GM12878 (cell line): Measurements from ENCODE around the gene WDR43. TPM values are rescaled to one million over a fixed set of nuclear protein-coding genes. Genes with fewer than 3 reads are reported as not detected.
"Not testable (repeated sequence)": the region's sequence is repeated elsewhere in the genome, so short reads cannot be mapped to it uniquely, and the experiment has no call there.

Experiments used
- ATAC-seq: fragments of 200-7000 bp; cut with Tn5 transposase; 3 replicates; pipeline ENCODE4 v1.9.1; 2020; ENCODE audit warnings: mild to moderate bottlenecking, moderate library complexity
- BruUV-seq: library from RNA; stranded (reverse); fragments of 400-500 nt; replicated peaks from 2 replicates; lab custom pipeline; 2021; lab: Mats Ljungman, UMichigan
- CTCF ChIA-PET: fragments of 300-600 bp; sonication (Branson Sonifier 250); formaldehyde crosslinking; extraction: SDS; loops from one replicate; lab custom pipeline; 2021; ENCODE audit warnings: inconsistent platforms; lab: Yijun Ruan, JAX
- POLR2A ChIA-PET: fragments of 350-600 bp; formaldehyde crosslinking; extraction: SDS; loops from one replicate; lab custom pipeline; 2021; ENCODE audit warnings: inconsistent platforms; lab: Charles Lee
- RAD21 ChIA-PET: fragments of 300-600 bp; sonication (Branson Sonifier 250); formaldehyde crosslinking; loops from one replicate; lab custom pipeline; 2023; ENCODE audit warnings: antibody characterized with exemption; ENCODE audit not compliant: unreplicated experiment; lab: Charles Lee
- SMC1A ChIA-PET: fragments of 300-600 bp; sonication (Branson Sonifier 250); formaldehyde crosslinking; loops from one replicate; lab custom pipeline; 2023; ENCODE audit not compliant: unreplicated experiment, uncharacterized antibody; lab: Charles Lee
- DNase-seq: peaks from one replicate; pipeline ENCODE4 v3.0.0-alpha.2; 2011; ENCODE audit warnings: low read depth, low spot score
- FAIRE-seq: peaks from 3 replicates; lab custom pipeline; 2011; peaks lifted over from hg19 to GRCh38; lab: Jason Lieb, UNC
- H2AFZ ChIP-seq: 2 replicates; pipeline ENCODE4 v1.6.0; 2011; ENCODE audit warnings: low read depth, low read length, control low read depth; ENCODE audit not compliant: control insufficient read depth
- H3K27ac ChIP-seq: 2 replicates; pipeline ENCODE4 v1.5.1; 2011; ENCODE audit warnings: control low read depth; ENCODE audit not compliant: control insufficient read depth, insufficient read depth
- H3K27me3 ChIP-seq, 2 experiments: replicated peaks in 1 of 2; 2 replicates each; pipeline versions ENCODE4 v1.6.0 to v1.6.1; 2011; ENCODE audit warnings: low read length in 1 of 2; ENCODE audit not compliant: control insufficient read depth in 2 of 2, insufficient read depth in 2 of 2
- H3K36me3 ChIP-seq, 2 experiments: 2 replicates each; pipeline ENCODE4 v1.5.1; 2011; ENCODE audit warnings: low read length in 1 of 2; ENCODE audit not compliant: control insufficient read depth in 2 of 2, insufficient read depth in 2 of 2
- H3K4me1 ChIP-seq: 2 replicates; pipeline ENCODE4 v1.6.1; 2011; ENCODE audit warnings: mild to moderate bottlenecking, low read length, moderate library complexity, mixed read lengths; ENCODE audit not compliant: control insufficient read depth, insufficient read depth
- H3K4me2 ChIP-seq: 2 replicates; pipeline ENCODE4 v1.6.0; 2011; ENCODE audit warnings: control low read depth; ENCODE audit not compliant: control insufficient read depth, insufficient read depth
- H3K4me3 ChIP-seq: fragments of 200-600 bp; sonication (generic); 2 replicates; pipeline ENCODE4 v1.5.1; 2016
- H3K79me2 ChIP-seq: 2 replicates; pipeline ENCODE4 v1.6.0; 2011; ENCODE audit warnings: low read length; ENCODE audit not compliant: control insufficient read depth, insufficient read depth
- H3K9ac ChIP-seq: 2 replicates; pipeline ENCODE4 v1.8.0; 2011; ENCODE audit warnings: low read length, control low read depth, mixed read lengths; ENCODE audit not compliant: control insufficient read depth, insufficient read depth
- H3K9me3 ChIP-seq: replicated peaks from 3 replicates; pipeline ENCODE4 v1.5.1; 2011; ENCODE audit warnings: mild to moderate bottlenecking, low read length; ENCODE audit not compliant: control insufficient read depth, insufficient read depth
- H4K20me1 ChIP-seq: 2 replicates; pipeline ENCODE4 v1.6.0; 2011; ENCODE audit not compliant: control insufficient read depth, insufficient read depth
- BCL3 ChIP-seq: IDR thresholded peaks from 2 replicates; pipeline ENCODE4 v1.6.1; 2011; ENCODE audit warnings: borderline replicate concordance, low read depth, mild to moderate bottlenecking, moderate library complexity, low read length; ENCODE audit not compliant: insufficient read depth, poor library complexity, severe bottlenecking
- E2F4 ChIP-seq: IDR thresholded peaks from 2 replicates; pipeline ENCODE4 v1.6.1; 2012; ENCODE audit warnings: low read depth, low read length, improper control_type of control experiment
- MEF2A ChIP-seq: IDR thresholded peaks from 2 replicates; pipeline ENCODE4 v1.6.1; 2011; ENCODE audit warnings: low read depth, mild to moderate bottlenecking, low read length, moderate library complexity; ENCODE audit not compliant: insufficient read depth
- SKIL ChIP-seq: fragments of 450-650 bp; IDR thresholded peaks from 2 replicates; pipeline ENCODE4 v1.6.1; 2017; ENCODE audit warnings: mild to moderate bottlenecking, low read depth, inconsistent platforms; ENCODE audit not compliant: poor library complexity, severe bottlenecking
- TAF1 ChIP-seq: IDR thresholded peaks from 2 replicates; pipeline ENCODE4 v1.6.1; 2011; ENCODE audit warnings: mild to moderate bottlenecking, low read depth, low read length, borderline replicate concordance
- YY1 ChIP-seq: IDR thresholded peaks from 2 replicates; pipeline ENCODE4 v1.6.1; 2011; ENCODE audit warnings: low read depth, mild to moderate bottlenecking, low read length
- ZNF207 ChIP-seq: fragments of 450-650 bp; IDR thresholded peaks from 2 replicates; pipeline ENCODE4 v1.6.1; 2014; ENCODE audit warnings: antibody characterized with exemption, mild to moderate bottlenecking, borderline replicate concordance
- WGBS: methylation state at CpG from one replicate; pipeline ENCODE4 v1.1.6; 2016; ENCODE audit warnings: low lambda C conversion rate; ENCODE audit not compliant: insufficient replicate concordance, insufficient coverage; ENCODE audit errors: missing lambda C conversion rate; 5-methylcytosine and 5-hydroxymethylcytosine counted together
- in situ Hi-C: fragments of 300-500 bp; cut with MboI; formaldehyde crosslinking; loops from 9 replicates; pipeline ENCODE4 v1.14.3; 2018; ENCODE audit warnings: mixed read lengths
- intact Hi-C: fragments of 100-400 bp; cut with micrococcal nuclease; formaldehyde crosslinking; loops from one replicate; pipeline ENCODE4 v1.14.2; 2022; ENCODE audit not compliant: unreplicated experiment
- polyA plus RNA-seq, 11 experiments: library from polyadenylated mRNA; depleted of rRNA in 4 of 11; unstranded in 6 of 11; stranded (reverse) in 5 of 11; fragments of >200 nt; fragmentation: Nextera tagmentation in 4 of 11; fragmentation: Illumina TruSeq in 1 of 11; extraction: Ambion mirVana in 4 of 11; extraction: Trizol in 1 of 11; gene quantifications; 1 replicate in 1 of 11; 2 replicates in 10 of 11; pipeline versions ENCODE4 v1.2.1 to v1.2.3, GENCODE V29; 2011 to 2016; ENCODE audit warnings: inconsistent platforms in 2 of 11, missing spikeins in 2 of 11, low read depth in 1 of 11
- total RNA-seq, 4 experiments: library from RNA; depleted of rRNA in 3 of 4; stranded (reverse); fragments of >200 nt in 3 of 4; fragmentation: Illumina TruSeq in 1 of 4; extraction: Trizol in 1 of 4; gene quantifications; 2 replicates each; pipeline versions ENCODE4 v1.2.1 to v1.2.3, GENCODE V29; 2013 to 2021

Gene WDR43
- total and polyA plus RNA-seq, 10 of the 15 experiments (the other 5 are each of a cell fraction or from before 2014, with no cell fraction given): 39.3 to 153 (median 81.9) TPM

- WGBS: 44% methylated on average over 8 of the region's 8 CpGs
- RAD21 ChIA-PET, H2AFZ ChIP-seq, H3K9ac ChIP-seq, H3K27ac ChIP-seq, H3K4me3 ChIP-seq, POLR2A ChIA-PET, SMC1A ChIA-PET, DNase-seq, BruUV-seq, H3K27me3 ChIP-seq, H3K9me3 ChIP-seq, ATAC-seq, FAIRE-seq, in situ Hi-C loops, intact Hi-C loops, H3K79me2 ChIP-seq, H3K36me3 ChIP-seq, H4K20me1 ChIP-seq, H3K4me1 ChIP-seq, H3K4me2 ChIP-seq: not testable (repeated sequence)
- CTCF ChIA-PET: interaction anchor here (0.5 to 1.2 kb wide), 2 partner anchors 156 to 747 kb away, joined by 3 read pairs; no protein-coding TSS in a partner anchor
These were observed 83.5 kb downstream of the WDR43 start for GRCh38 chr2:28978001-28978400.

- Histone ChIP-seq H3K27me3 (no peaks in the 10 kb centered on the region), H3K9me3 (no peaks in the 10 kb centered on the region), H3K27ac (no peak overlapping the region), H2AFZ (no peak overlapping the region), H3K79me2 (no peaks in the 10 kb centered on the region), H4K20me1 (no peaks in the 10 kb centered on the region), H3K9ac (no peak overlapping the region), H3K4me1 (no peaks in the 10 kb centered on the region), H3K4me3 (no peak overlapping the region), H3K36me3 (no peaks in the 10 kb centered on the region), H3K4me2 (no peak overlapping the region)
- DNase-seq (no peak), FAIRE-seq (no peak), ATAC-seq (no peak)
- RAD21 ChIA-PET: no interaction called here
- in situ Hi-C loops (no loop called here), intact Hi-C loops (no loop called here)
- TF ChIP-seq MEF2A (no peak), YY1 (no peak), SKIL (no peak), ZNF207 (no peak), BCL3 (no peak), TAF1 (no peak), E2F4 (no peak)
- CTCF ChIA-PET: interaction anchor here (1.2 kb wide), 1 partner anchor 157 kb away, joined by 3 read pairs; no protein-coding TSS in a partner anchor
- BruUV-seq: no TSS peak
- SMC1A ChIA-PET: no interaction called here
- WGBS: 44% methylated on average over 6 of the region's 6 CpGs
- POLR2A ChIA-PET: no interaction called here
These were observed 84.1 kb downstream of the WDR43 start for GRCh38 chr2:28978606-28979005.
